ENCODE results near the gene CYTH3. TPM values are rescaled to one million over a fixed set of nuclear protein-coding genes. Genes with fewer than 3 reads are reported as not detected.

CYTH3 gene
- total RNA-seq, 5 donors from 2014 or later (not counting 1 experiment from before 2014, with no cell fraction given), result 5.0 to 16.3 (median 12.5) TPM

DNA sequence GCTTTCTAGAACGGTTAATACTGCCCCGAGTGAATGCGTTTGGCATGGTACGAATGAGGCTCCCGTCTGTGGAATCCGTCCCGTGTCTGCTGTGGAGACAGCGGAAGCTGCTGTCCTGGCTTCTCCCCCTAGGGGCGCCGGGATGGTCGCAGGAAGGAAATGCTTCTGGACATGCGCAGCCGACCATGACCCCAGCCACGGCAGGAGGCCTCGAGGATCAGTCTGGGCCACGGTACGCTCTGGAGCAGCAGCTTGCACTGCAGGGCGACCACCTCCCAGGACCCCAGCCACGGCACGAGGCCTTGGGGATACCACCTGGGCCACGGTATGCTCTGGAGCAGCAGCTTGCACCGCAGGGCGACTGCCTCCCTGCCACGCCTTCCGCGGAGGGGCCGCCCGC, 107.9 kb downstream of the CYTH3 start:
- Histone ChIP-seq H3K27ac (ENCODE audit: low read length) (no peak overlapping the region), H3K36me3 (ENCODE audit: control insufficient read depth in 2 of 2, extremely low read depth in 1 of 2, insufficient read depth in 1 of 2, low read length in 1 of 2) (peaks cover 3 to 8% of the 10 kb centered on the region in 2 donors), H3K4me1 (ENCODE audit: control insufficient read depth in 1 of 2, extremely low read depth in 1 of 2, insufficient read depth in 2 of 2, low read length in 2 of 2) (peaks cover 0 to 2% of the 10 kb centered on the region in 2 experiments), H3K9me3 (no peaks in the 10 kb centered on the region), H3K4me3 (ENCODE audit: control insufficient read depth in 1 of 2, extremely low read depth in 1 of 2, low read length in 1 of 2) (no peak overlapping the region), H3K27me3 (replicated peaks in 1 of 2; ENCODE audit: control insufficient read depth in 2 of 2, extremely low read depth in 1 of 2, insufficient read depth in 2 of 2, low read length in 1 of 2) (no peaks in the 10 kb centered on the region)
- no peaks in the 10 kb centered on the region for H3K9me3 Mint-ChIP-seq
- ATAC-seq (replicated peaks in 1 of 4), result no peak
- CTCF ChIA-PET, result no interaction called here
- H3K4me3 Mint-ChIP-seq, result no peak overlapping the region
- no peaks in the 10 kb centered on the region for H3K27me3 Mint-ChIP-seq
- peaks cover 15% of the 10 kb centered on the region for H3K36me3 Mint-ChIP-seq
- WGBS (ENCODE audit: insufficient coverage), result 94% methylated on average over 27 of the region's 28 CpGs
- H3K4me1 Mint-ChIP-seq, result peaks cover 2 to 11% (median 5%) of the 10 kb centered on the region in 3 donors
- no peak overlapping the region for H3K27ac Mint-ChIP-seq
- no peak for DNase-seq
- POLR2A ChIA-PET, result no interaction called here

DNA sequence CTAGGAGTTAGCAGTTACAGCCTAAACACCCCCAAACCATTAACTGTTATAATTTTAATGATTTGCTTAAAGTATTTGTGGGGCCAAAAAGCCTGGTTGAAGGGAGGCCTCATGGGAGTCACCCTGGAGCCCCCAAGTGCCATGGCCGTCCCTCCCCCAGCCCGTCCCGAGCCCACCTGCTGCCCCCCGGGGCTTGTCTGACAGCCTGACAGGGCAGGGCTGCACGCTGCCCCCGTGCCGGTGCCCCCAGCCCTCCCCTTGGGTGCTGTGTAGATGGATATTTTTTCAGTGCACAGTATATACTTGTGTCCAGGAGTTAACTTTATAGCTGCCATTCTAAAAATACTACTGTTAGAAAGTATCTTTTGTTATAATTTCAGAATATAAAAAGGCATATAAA, 108.4 kb downstream of the CYTH3 start:
- Histone ChIP-seq H3K9me3 (no peaks in the 10 kb centered on the region), H3K4me3 (ENCODE audit: control insufficient read depth in 1 of 2, extremely low read depth in 1 of 2, low read length in 1 of 2) (no peak overlapping the region), H3K36me3 (ENCODE audit: control insufficient read depth in 2 of 2, extremely low read depth in 1 of 2, insufficient read depth in 1 of 2, low read length in 1 of 2) (peaks cover 3 to 13% of the 10 kb centered on the region in 2 donors), H3K27ac (ENCODE audit: low read length) (no peak overlapping the region), H3K27me3 (replicated peaks in 1 of 2; ENCODE audit: control insufficient read depth in 2 of 2, extremely low read depth in 1 of 2, insufficient read depth in 2 of 2, low read length in 1 of 2) (no peaks in the 10 kb centered on the region), H3K4me1 (ENCODE audit: control insufficient read depth in 1 of 2, extremely low read depth in 1 of 2, insufficient read depth in 2 of 2, low read length in 2 of 2) (peaks cover 0 to 2% of the 10 kb centered on the region in 2 experiments)
- no peak for ATAC-seq (replicated peaks in 1 of 4)
- ChIA-PET POLR2A (no interaction called here), CTCF (no interaction called here)
- peaks cover 15% of the 10 kb centered on the region for H3K36me3 Mint-ChIP-seq
- no peak overlapping the region for H3K27ac Mint-ChIP-seq
- H3K4me1 Mint-ChIP-seq, result peaks cover 2 to 11% (median 5%) of the 10 kb centered on the region in 3 donors
- no peak for DNase-seq
- WGBS (ENCODE audit: insufficient coverage), result no CpG with 5 or more reads among the region's 7 CpGs
- no peaks in the 10 kb centered on the region for H3K9me3 Mint-ChIP-seq
- no peak overlapping the region for H3K4me3 Mint-ChIP-seq
- no peaks in the 10 kb centered on the region for H3K27me3 Mint-ChIP-seq

DNA sequence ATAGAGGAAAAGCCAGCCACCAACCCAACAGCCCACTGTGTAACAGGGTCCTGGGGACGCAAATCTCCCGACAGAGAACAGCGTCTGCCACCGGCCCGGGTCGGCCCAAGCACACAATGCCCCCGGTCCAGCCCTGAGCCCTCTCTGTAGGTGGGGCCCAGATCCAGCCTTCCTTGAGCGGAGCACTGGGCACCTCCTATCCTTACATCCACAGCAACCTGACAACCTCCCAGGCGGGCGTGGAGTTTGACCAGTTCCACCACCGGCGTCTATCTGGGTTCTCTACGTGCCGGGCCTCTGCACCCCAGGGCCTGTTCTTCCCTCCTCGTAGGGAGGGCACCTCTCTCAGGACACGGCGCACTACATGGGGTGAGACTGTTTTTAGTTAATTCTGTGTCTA, 109.0 kb downstream of the CYTH3 start:
- H3K27me3 Mint-ChIP-seq, result no peaks in the 10 kb centered on the region
- peaks cover 0 to 2% of the 10 kb centered on the region in 2 experiments for H3K4me1 ChIP-seq (ENCODE audit: control insufficient read depth in 1 of 2, extremely low read depth in 1 of 2, insufficient read depth in 2 of 2, low read length in 2 of 2)
- H3K27ac ChIP-seq (ENCODE audit: low read length), result no peak overlapping the region
- no peak overlapping the region for H3K27ac Mint-ChIP-seq
- peaks cover 17% of the 10 kb centered on the region for H3K36me3 Mint-ChIP-seq
- H3K27me3 ChIP-seq (replicated peaks in 1 of 2; ENCODE audit: control insufficient read depth in 2 of 2, extremely low read depth in 1 of 2, insufficient read depth in 2 of 2, low read length in 1 of 2), result no peaks in the 10 kb centered on the region
- ATAC-seq (replicated peaks in 1 of 4) (no peak), DNase-seq (no peak)
- ChIA-PET POLR2A (no interaction called here), CTCF (no interaction called here)
- H3K36me3 ChIP-seq (ENCODE audit: control insufficient read depth in 2 of 2, extremely low read depth in 1 of 2, insufficient read depth in 1 of 2, low read length in 1 of 2), result peaks cover 8 to 19% of the 10 kb centered on the region in 2 donors
- no peak overlapping the region for H3K4me3 ChIP-seq (ENCODE audit: control insufficient read depth in 1 of 2, extremely low read depth in 1 of 2, low read length in 1 of 2)
- no peaks in the 10 kb centered on the region for H3K9me3 Mint-ChIP-seq
- H3K4me1 Mint-ChIP-seq, result peaks cover 2 to 11% (median 5%) of the 10 kb centered on the region in 3 donors
- WGBS (ENCODE audit: insufficient coverage), result 98% methylated on average over 15 of the region's 17 CpGs
- no peak overlapping the region for H3K4me3 Mint-ChIP-seq
- H3K9me3 ChIP-seq, result no peaks in the 10 kb centered on the region

DNA sequence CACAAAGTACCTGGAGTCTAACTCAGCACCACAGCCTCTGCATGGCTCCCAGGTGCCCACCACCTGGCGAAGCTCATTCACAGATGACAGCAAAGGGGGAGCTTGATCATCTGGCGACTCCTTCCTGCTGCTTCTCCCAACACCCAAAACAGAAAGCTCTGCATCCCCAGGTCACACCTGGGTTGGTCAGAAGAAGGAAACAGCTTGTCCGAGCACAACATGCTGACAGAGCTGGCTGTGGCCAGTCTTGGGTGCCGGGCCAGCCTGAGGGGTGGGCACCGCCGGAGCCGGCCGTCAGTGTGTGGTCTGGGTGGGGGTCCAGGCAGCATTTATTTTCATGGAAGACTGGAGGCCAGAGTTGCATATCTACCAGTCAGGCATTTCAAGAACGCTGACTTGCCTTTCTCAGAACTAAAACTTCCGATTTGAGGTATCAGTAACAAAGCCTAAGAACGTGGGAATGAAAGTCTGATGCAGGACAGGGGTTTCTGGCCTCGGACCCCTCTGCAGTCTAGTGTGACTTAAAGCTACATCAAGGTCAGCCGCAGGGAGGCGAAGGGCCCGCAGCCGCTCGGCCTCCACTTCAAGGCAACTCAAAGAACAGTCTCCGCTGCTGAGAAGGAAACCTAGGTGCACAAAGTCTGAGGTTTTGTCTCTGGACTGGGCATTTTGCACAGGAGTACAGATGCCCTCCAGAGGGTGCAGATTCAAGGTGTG, 109.6 kb downstream of the CYTH3 start:
- no peak overlapping the region for H3K27ac Mint-ChIP-seq
- ATAC-seq (replicated peaks in 1 of 4), result no peak
- no peak for DNase-seq
- no peak overlapping the region for H3K4me3 Mint-ChIP-seq
- Histone ChIP-seq H3K27ac (ENCODE audit: low read length) (no peak overlapping the region), H3K9me3 (no peaks in the 10 kb centered on the region), H3K4me3 (ENCODE audit: control insufficient read depth in 1 of 2, extremely low read depth in 1 of 2, low read length in 1 of 2) (no peak overlapping the region), H3K27me3 (replicated peaks in 1 of 2; ENCODE audit: control insufficient read depth in 2 of 2, extremely low read depth in 1 of 2, insufficient read depth in 2 of 2, low read length in 1 of 2) (no peaks in the 10 kb centered on the region), H3K4me1 (ENCODE audit: control insufficient read depth in 1 of 2, extremely low read depth in 1 of 2, insufficient read depth in 2 of 2, low read length in 2 of 2) (peaks cover 0 to 2% of the 10 kb centered on the region in 2 experiments), H3K36me3 (ENCODE audit: control insufficient read depth in 2 of 2, extremely low read depth in 1 of 2, insufficient read depth in 1 of 2, low read length in 1 of 2) (peaks cover 14 to 25% of the 10 kb centered on the region in 2 donors)
- peaks cover 20% of the 10 kb centered on the region for H3K36me3 Mint-ChIP-seq
- WGBS (ENCODE audit: insufficient coverage), result 92% methylated on average over 16 of the region's 18 CpGs
- no peaks in the 10 kb centered on the region for H3K9me3 Mint-ChIP-seq
- ChIA-PET POLR2A (interaction anchor here in 1 of 2 donors (0.6 kb wide), 1 partner anchor 1503 kb away, joined by 3 read pairs; no protein-coding TSS in a partner anchor), CTCF (no interaction called here)
- no peaks in the 10 kb centered on the region for H3K27me3 Mint-ChIP-seq
- peaks cover 2 to 11% (median 5%) of the 10 kb centered on the region in 3 donors for H3K4me1 Mint-ChIP-seq

DNA sequence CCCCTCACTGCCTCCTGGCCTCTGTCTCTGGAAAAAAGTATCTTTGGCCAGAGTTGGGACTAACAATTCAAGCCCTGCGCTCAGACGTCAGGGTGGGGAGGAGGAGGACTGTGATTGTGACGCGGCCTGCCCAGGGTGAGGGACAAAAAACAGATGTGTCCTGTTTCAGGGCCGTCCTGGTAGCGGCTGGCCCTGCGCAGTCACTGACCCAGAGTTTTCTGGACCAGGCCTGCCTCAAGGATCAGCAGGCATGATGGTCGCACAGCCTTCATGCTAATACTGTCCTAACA, 110.1 kb downstream of the CYTH3 start:
- Mint-ChIP-seq H3K4me1 (peaks cover 2 to 11% (median 5%) of the 10 kb centered on the region in 3 donors), H3K27me3 (no peaks in the 10 kb centered on the region), H3K27ac (no peak overlapping the region), H3K36me3 (peaks cover 24% of the 10 kb centered on the region), H3K4me3 (no peak overlapping the region), H3K9me3 (no peaks in the 10 kb centered on the region)
- Histone ChIP-seq H3K27me3 (replicated peaks in 1 of 2; ENCODE audit: control insufficient read depth in 2 of 2, extremely low read depth in 1 of 2, insufficient read depth in 2 of 2, low read length in 1 of 2) (no peaks in the 10 kb centered on the region), H3K4me1 (ENCODE audit: control insufficient read depth in 1 of 2, extremely low read depth in 1 of 2, insufficient read depth in 2 of 2, low read length in 2 of 2) (peaks cover 0 to 2% of the 10 kb centered on the region in 2 experiments), H3K9me3 (no peaks in the 10 kb centered on the region), H3K36me3 (ENCODE audit: control insufficient read depth in 2 of 2, extremely low read depth in 1 of 2, insufficient read depth in 1 of 2, low read length in 1 of 2) (peaks cover 15 to 30% of the 10 kb centered on the region in 2 donors), H3K27ac (ENCODE audit: low read length) (no peak overlapping the region), H3K4me3 (ENCODE audit: control insufficient read depth in 1 of 2, extremely low read depth in 1 of 2, low read length in 1 of 2) (no peak overlapping the region)
- DNase-seq (no peak), ATAC-seq (replicated peaks in 1 of 4) (no peak)
- ChIA-PET POLR2A (no interaction called here), CTCF (no interaction called here)
- WGBS (ENCODE audit: insufficient coverage), result 90% methylated on average over 8 of the region's 8 CpGs

DNA sequence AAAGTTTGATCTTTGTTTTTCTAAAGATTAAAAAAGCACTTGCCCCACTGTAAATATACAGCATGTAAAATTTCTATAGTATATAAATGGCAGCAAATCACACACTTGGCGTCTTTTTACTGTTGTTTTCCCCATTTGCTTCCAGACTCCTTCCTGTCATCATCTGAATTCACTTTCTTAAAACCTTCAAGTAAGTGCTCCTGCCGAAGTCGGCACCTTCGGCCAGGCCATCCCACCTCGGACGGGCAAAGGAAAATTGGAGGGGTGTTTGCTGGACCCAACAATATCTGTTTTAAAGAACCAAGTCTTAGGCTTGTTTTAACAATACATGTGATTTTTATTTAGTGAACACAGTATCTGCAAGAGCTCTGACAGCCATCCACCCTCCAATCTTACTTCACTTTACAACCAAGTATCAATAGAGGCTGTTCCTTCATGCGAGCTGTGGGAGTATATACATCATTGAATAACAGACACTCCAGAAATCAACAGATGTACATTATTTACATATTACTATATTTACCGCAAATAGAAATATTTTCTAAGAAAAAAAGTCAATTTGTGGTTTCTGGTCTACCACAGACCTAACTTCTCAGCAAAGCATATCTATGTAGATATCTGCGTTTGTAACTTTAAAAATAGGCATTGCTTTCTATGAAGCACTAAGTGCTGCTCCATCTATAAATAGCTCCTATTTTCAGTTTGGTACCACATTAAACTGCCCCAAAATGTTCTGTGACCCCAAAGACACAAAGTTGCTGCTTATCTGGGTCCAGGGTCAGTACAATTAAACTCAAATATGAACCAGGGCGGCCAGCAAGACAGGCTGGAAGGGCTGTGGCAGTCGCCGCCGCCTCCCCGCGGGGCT, 110.7 kb downstream of the CYTH3 start:
- Histone ChIP-seq H3K27ac (ENCODE audit: low read length) (no peak overlapping the region), H3K4me1 (ENCODE audit: control insufficient read depth in 1 of 2, extremely low read depth in 1 of 2, insufficient read depth in 2 of 2, low read length in 2 of 2) (peaks cover 0 to 2% of the 10 kb centered on the region in 2 experiments), H3K4me3 (ENCODE audit: control insufficient read depth in 1 of 2, extremely low read depth in 1 of 2, low read length in 1 of 2) (no peak overlapping the region), H3K27me3 (replicated peaks in 1 of 2; ENCODE audit: control insufficient read depth in 2 of 2, extremely low read depth in 1 of 2, insufficient read depth in 2 of 2, low read length in 1 of 2) (no peaks in the 10 kb centered on the region), H3K36me3 (ENCODE audit: control insufficient read depth in 2 of 2, extremely low read depth in 1 of 2, insufficient read depth in 1 of 2, low read length in 1 of 2) (peaks cover 20 to 36% of the 10 kb centered on the region in 2 donors), H3K9me3 (no peaks in the 10 kb centered on the region)
- DNase-seq (no peak), ATAC-seq (replicated peaks in 1 of 4) (no peak)
- H3K4me3 Mint-ChIP-seq, result no peak overlapping the region
- POLR2A ChIA-PET, result no interaction called here
- CTCF ChIA-PET, result no interaction called here
- H3K27ac Mint-ChIP-seq, result no peak overlapping the region
- H3K4me1 Mint-ChIP-seq, result peaks cover 2 to 11% (median 5%) of the 10 kb centered on the region in 3 donors
- no peaks in the 10 kb centered on the region for H3K27me3 Mint-ChIP-seq
- no peaks in the 10 kb centered on the region for H3K9me3 Mint-ChIP-seq
- 95% methylated on average over 3 of the region's 15 CpGs for WGBS (ENCODE audit: insufficient coverage)
- peaks cover 25% of the 10 kb centered on the region for H3K36me3 Mint-ChIP-seq
